Stomach (tissue), 9 donors: Measurements from ENCODE around the gene EXOC3. TPM values are rescaled to one million over a fixed set of nuclear protein-coding genes. Genes with fewer than 3 reads are reported as not detected.

ENCODE experiments used
- DNase-seq, 2 donors: peaks; one replicate each; pipeline versions ENCODE4 v3.0.0 to v3.0.0-alpha.2; 2013 to 2019
- H3K27ac ChIP-seq, 5 donors: fragments of 200-600 bp in 4 of 5; sonication (generic) in 4 of 5; one replicate each; pipeline ENCODE4 v1.5.1; 2013 to 2019; ENCODE audit warnings: mild to moderate bottlenecking in 1 of 5, moderate library complexity in 1 of 5
- H3K27me3 ChIP-seq, 3 donors: fragments of 200-600 bp; sonication (generic); one replicate each; pipeline ENCODE4 v1.5.1; 2017 to 2019; ENCODE audit warnings: mixed run types in 1 of 3
- H3K36me3 ChIP-seq, 4 donors: fragments of 200-600 bp; sonication (generic); 1 replicate in 3 of 4; 2 replicates in 1 of 4; pipeline ENCODE4 v1.5.1; 2016 to 2019
- H3K4me1 ChIP-seq, 4 donors: fragments of 200-600 bp; sonication (generic); one replicate each; pipeline ENCODE4 v1.5.1; 2016 to 2019
- H3K4me3 ChIP-seq, 4 donors: fragments of 200-600 bp; sonication (generic) in 3 of 4; one replicate each; pipeline ENCODE4 v1.5.1; 2016 to 2019; ENCODE audit warnings: mild to moderate bottlenecking in 1 of 4
- H3K9me3 ChIP-seq, 4 donors: fragments of 200-600 bp; sonication (generic); one replicate each; pipeline ENCODE4 v1.5.1; 2016 to 2019
- CTCF ChIP-seq, 7 experiments: fragments of 450-650 bp in 4 of 7; fragments of 200-600 bp in 3 of 7; sonication (generic) in 3 of 7; IDR thresholded peaks; one replicate each; pipeline ENCODE4 v1.5.1; 2016 to 2019; ENCODE audit warnings: antibody characterized with exemption in 7 of 7, control low read depth in 2 of 7, mild to moderate bottlenecking in 1 of 7
- EP300 ChIP-seq: sonication (generic); formaldehyde crosslinking; IDR thresholded peaks from one replicate; pipeline ENCODE4 v1.6.1; 2017; ENCODE audit warnings: antibody characterized with exemption
- POLR2A ChIP-seq, 4 donors: fragments of 450-650 bp; IDR thresholded peaks; one replicate each; pipeline ENCODE4 v1.6.1; 2016; ENCODE audit warnings: antibody characterized with exemption in 4 of 4, control low read depth in 2 of 4, mild to moderate bottlenecking in 1 of 4, moderate library complexity in 1 of 4
- POLR2AphosphoS5 ChIP-seq, 3 donors: sonication (generic); formaldehyde crosslinking; IDR thresholded peaks; one replicate each; pipeline ENCODE4 v1.6.1; 2016; ENCODE audit warnings: antibody characterized with exemption in 3 of 3
- WGBS, 5 donors: extraction: QIAGEN DNeasy Blood & Tissue Kit in 3 of 5; methylation state at CpG; one replicate each; pipeline versions ENCODE4 v1.1.5 to v1.1.7; 2013 to 2018; 5-methylcytosine and 5-hydroxymethylcytosine counted together
- intact Hi-C: fragments of 100-400 bp; cut with DNase I; formaldehyde crosslinking; loops from one replicate; pipeline ENCODE4 v1.15.1; 2023; ENCODE audit warnings: low total_unique reads
- polyA plus RNA-seq, 3 donors: library from polyadenylated mRNA; stranded (reverse); fragments of 200-250 nt; gene quantifications; one replicate each; pipeline ENCODE4 v1.2.3, GENCODE V29; 2013
- total RNA-seq, 5 donors: library from RNA; depleted of rRNA; stranded (reverse); fragments of >200 nt; gene quantifications; one replicate each; pipeline versions ENCODE4 v1.1.0 to v1.2.3, GENCODE V29; 2014 to 2016
- donor health status: healthy with polysubstance abuse.
- donor health status: Bipolar disorder and iron deficiency.
- donor health status: healthy.

EXOC3 gene
- total and polyA plus RNA-seq, 8 donors, result 29.9 to 133 (median 59.3) TPM

DNA sequence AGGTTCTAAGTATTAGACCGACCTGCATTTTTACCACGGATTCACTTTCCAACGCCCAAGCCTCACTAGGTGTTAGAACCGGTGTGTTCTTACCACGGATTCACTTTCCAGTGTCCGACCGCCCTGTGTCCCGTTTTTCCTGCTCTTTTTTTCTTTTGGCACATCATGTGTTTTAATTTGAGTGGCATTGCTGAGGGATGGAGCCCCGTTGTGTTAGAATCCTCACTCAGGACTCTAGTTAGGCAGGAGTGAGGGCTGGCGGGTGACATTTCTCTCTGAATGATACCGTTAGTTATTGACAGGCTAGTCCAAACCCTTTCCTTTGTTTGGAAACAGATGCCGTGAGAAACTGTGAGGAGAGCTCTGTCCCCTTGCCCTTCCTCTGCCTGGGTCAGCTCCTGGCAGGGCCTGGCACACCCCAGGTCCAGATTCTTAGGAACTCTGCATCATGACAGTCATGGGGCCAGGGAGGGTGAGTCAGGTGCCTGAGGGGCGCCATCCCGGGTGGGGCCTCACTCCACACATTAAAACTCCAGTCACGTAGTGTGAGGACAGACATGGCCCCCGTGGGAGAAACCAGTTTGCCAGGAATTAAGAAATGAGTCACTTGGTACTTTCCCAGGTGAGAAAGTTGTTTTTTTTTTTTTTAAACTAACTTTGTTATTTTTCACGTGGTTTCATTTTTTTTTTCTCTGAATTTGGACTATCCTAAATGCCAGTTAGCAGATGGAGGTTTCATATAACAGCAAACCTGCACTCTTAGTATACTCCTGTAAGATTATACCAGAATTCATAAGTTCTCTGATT lies 15.8 kb downstream of the EXOC3 start:
- Histone ChIP-seq H3K4me1 (no peaks in the 10 kb centered on the region), H3K27ac (no peak overlapping the region), H3K4me3 (no peak overlapping the region), H3K27me3 (no peaks in the 10 kb centered on the region), H3K9me3 (no peaks in the 10 kb centered on the region), H3K36me3 (peaks cover 58 to 98% (median 97%) of the 10 kb centered on the region in 4 donors)
- no peak for TF ChIP-seq CTCF (IDR thresholded peaks at IDR 0.05)
- intact Hi-C loops, result no loop called here
- DNase-seq, result peak in 1 of 2 donors; percentile 66
- 68 to 82% (median 74%) methylated on average over 17 of the region's 17 CpGs for WGBS, 5 donors

GRCh38 chr5:459562-460272 lies 16.7 kb downstream of the EXOC3 start:
- Histone ChIP-seq H3K36me3 (peaks cover 61 to 98% (median 97%) of the 10 kb centered on the region in 4 donors), H3K27me3 (no peaks in the 10 kb centered on the region), H3K4me3 (no peak overlapping the region), H3K9me3 (no peaks in the 10 kb centered on the region), H3K27ac (no peak overlapping the region), H3K4me1 (no peaks in the 10 kb centered on the region)
- intact Hi-C loops, result no loop called here
- DNase-seq, result no peak
- TF ChIP-seq EP300, result no peak
- no peak for TF ChIP-seq CTCF (IDR thresholded peaks at IDR 0.05)
- no peak for TF ChIP-seq POLR2AphosphoS5 (IDR thresholded peaks at IDR 0.05)
- TF ChIP-seq POLR2A (IDR thresholded peaks at IDR 0.05), result no peak
- WGBS, 5 donors, result 92 to 97% (median 96%) methylated on average over 24 of the region's 24 CpGs

DNA sequence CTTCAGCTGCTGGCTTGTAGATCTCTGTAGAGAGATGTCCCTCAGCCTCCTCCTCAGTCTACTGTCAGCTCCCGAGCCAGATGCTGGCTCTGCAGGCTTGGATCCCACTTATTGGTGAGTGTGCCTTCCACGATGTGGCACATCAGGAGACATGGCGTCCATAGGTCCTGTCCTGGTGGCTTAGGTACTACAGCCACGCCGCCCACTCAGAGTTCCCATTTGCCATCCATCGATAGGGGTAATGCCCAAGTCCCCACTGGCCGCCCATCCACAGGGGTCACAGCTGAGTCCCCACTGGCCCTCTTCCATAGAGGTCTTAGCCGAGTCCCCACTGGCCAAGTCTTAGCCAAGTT lies 17.3 kb downstream of the EXOC3 start:
- no peak overlapping the region for H3K27ac ChIP-seq
- no peaks in the 10 kb centered on the region for H3K4me1 ChIP-seq
- TF ChIP-seq POLR2AphosphoS5 (IDR thresholded peaks at IDR 0.05) (no peak), EP300 (no peak), CTCF (IDR thresholded peaks at IDR 0.05) (no peak), POLR2A (IDR thresholded peaks at IDR 0.05) (no peak)
- no peak overlapping the region for H3K4me3 ChIP-seq
- intact Hi-C loops, result no loop called here
- H3K9me3 ChIP-seq, result no peaks in the 10 kb centered on the region
- 85 to 99% (median 97%) methylated on average over 6 to 8 of the region's 8 CpGs for WGBS, 5 donors
- DNase-seq, result no peak
- H3K36me3 ChIP-seq, result peaks cover 63 to 98% (median 97%) of the 10 kb centered on the region in 4 donors
- H3K27me3 ChIP-seq, result no peaks in the 10 kb centered on the region

DNA sequence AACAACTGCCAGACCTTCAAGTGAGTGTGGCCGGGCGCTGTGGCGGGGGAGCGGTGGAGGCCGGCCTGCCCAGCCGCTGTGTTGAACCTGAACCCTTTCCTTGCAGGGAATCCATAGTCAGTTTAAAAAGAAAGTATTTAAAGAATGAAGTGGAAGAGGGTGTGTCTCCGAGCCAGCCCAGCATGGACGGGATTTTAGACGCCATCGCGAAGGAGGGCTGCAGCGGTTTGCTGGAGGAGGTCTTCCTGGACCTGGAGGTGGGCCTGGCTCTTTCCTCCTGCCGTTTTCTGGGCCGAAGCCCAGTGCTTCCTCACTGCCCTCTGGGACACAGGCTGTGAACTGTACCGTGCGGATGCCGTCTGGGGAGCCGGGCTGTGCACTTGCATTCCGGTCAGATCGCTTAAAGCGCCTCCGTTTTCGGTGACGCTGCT lies 19.1 kb downstream of the EXOC3 start:
- Histone ChIP-seq H3K27me3 (no peaks in the 10 kb centered on the region), H3K9me3 (no peaks in the 10 kb centered on the region), H3K4me1 (no peaks in the 10 kb centered on the region), H3K36me3 (peaks cover 62 to 98% (median 97%) of the 10 kb centered on the region in 4 donors), H3K27ac (no peak overlapping the region), H3K4me3 (no peak overlapping the region)
- intact Hi-C loops, result no loop called here
- WGBS, 5 donors, result 96 to 98% (median 96%) methylated on average over 24 of the region's 24 CpGs
- no peak for DNase-seq
- no peak for TF ChIP-seq POLR2AphosphoS5 (IDR thresholded peaks at IDR 0.05)
- TF ChIP-seq POLR2A (IDR thresholded peaks at IDR 0.05), result no peak
- TF ChIP-seq CTCF (IDR thresholded peaks at IDR 0.05), result no peak
- TF ChIP-seq EP300, result no peak
